ENCODE data around the gene ANKRD24.

GRCh38 chr19:4183967-4184717 lies 1.7 kb downstream of the ANKRD24 start:
- TF ChIP-seq, protein P1, sequence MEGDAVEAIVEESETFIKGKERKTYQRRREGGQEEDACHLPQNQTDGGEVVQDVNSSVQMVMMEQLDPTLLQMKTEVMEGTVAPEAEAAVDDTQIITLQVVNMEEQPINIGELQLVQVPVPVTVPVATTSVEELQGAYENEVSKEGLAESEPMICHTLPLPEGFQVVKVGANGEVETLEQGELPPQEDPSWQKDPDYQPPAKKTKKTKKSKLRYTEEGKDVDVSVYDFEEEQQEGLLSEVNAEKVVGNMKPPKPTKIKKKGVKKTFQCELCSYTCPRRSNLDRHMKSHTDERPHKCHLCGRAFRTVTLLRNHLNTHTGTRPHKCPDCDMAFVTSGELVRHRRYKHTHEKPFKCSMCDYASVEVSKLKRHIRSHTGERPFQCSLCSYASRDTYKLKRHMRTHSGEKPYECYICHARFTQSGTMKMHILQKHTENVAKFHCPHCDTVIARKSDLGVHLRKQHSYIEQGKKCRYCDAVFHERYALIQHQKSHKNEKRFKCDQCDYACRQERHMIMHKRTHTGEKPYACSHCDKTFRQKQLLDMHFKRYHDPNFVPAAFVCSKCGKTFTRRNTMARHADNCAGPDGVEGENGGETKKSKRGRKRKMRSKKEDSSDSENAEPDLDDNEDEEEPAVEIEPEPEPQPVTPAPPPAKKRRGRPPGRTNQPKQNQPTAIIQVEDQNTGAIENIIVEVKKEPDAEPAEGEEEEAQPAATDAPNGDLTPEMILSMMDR (IDR thresholded peaks at IDR 0.05; ENCODE audit: low read depth, low read length, missing input control), result no peak
- no peak for TF ChIP-seq RAD21 (IDR thresholded peaks at IDR 0.05)
- TF ChIP-seq, protein P2, sequence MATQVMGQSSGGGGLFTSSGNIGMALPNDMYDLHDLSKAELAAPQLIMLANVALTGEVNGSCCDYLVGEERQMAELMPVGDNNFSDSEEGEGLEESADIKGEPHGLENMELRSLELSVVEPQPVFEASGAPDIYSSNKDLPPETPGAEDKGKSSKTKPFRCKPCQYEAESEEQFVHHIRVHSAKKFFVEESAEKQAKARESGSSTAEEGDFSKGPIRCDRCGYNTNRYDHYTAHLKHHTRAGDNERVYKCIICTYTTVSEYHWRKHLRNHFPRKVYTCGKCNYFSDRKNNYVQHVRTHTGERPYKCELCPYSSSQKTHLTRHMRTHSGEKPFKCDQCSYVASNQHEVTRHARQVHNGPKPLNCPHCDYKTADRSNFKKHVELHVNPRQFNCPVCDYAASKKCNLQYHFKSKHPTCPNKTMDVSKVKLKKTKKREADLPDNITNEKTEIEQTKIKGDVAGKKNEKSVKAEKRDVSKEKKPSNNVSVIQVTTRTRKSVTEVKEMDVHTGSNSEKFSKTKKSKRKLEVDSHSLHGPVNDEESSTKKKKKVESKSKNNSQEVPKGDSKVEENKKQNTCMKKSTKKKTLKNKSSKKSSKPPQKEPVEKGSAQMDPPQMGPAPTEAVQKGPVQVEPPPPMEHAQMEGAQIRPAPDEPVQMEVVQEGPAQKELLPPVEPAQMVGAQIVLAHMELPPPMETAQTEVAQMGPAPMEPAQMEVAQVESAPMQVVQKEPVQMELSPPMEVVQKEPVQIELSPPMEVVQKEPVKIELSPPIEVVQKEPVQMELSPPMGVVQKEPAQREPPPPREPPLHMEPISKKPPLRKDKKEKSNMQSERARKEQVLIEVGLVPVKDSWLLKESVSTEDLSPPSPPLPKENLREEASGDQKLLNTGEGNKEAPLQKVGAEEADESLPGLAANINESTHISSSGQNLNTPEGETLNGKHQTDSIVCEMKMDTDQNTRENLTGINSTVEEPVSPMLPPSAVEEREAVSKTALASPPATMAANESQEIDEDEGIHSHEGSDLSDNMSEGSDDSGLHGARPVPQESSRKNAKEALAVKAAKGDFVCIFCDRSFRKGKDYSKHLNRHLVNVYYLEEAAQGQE (IDR thresholded peaks at IDR 0.05), result no peak
- TF ChIP-seq ATF3 (IDR thresholded peaks at IDR 0.05), result no peak
- no peak for TF ChIP-seq JUND (IDR thresholded peaks at IDR 0.05)
- TF ChIP-seq MAX (IDR thresholded peaks at IDR 0.05), result no peak
- TF ChIP-seq SP1 (IDR thresholded peaks at IDR 0.05), result no peak
- TF ChIP-seq HNF4G (IDR thresholded peaks at IDR 0.05), result no peak
- TF ChIP-seq GABPA (IDR thresholded peaks at IDR 0.05 in 1 of 2, conservative IDR thresholded peaks at IDR 0.05 in 1 of 2), result no peak
- TF ChIP-seq EGR1 (IDR thresholded peaks at IDR 0.05; ENCODE audit: low read depth in 2 of 2), result no peak

All from liver (tissue), 3 donors.